Subcutaneous adipose tissue (tissue), 4 donors: ENCODE data around the gene CFL1. TPM values are rescaled to one million over a fixed set of nuclear protein-coding genes. Genes with fewer than 3 reads are reported as not detected.

Experiments used
- CTCF ChIP-seq: fragments of 450-650 bp; IDR thresholded peaks from one replicate; pipeline ENCODE4 v1.5.1; 2016; ENCODE audit warnings: low read depth, mild to moderate bottlenecking, control low read depth, antibody characterized with exemption, moderate library complexity
- total RNA-seq, 4 donors: library from RNA; depleted of rRNA; stranded (reverse); fragments of >200 nt; gene quantifications; one replicate each; pipeline ENCODE4 v1.1.0, GENCODE V29; 2016

Gene CFL1
- total RNA-seq, 4 donors from 2014 or later: 375 to 550 (median 447) TPM

DNA sequence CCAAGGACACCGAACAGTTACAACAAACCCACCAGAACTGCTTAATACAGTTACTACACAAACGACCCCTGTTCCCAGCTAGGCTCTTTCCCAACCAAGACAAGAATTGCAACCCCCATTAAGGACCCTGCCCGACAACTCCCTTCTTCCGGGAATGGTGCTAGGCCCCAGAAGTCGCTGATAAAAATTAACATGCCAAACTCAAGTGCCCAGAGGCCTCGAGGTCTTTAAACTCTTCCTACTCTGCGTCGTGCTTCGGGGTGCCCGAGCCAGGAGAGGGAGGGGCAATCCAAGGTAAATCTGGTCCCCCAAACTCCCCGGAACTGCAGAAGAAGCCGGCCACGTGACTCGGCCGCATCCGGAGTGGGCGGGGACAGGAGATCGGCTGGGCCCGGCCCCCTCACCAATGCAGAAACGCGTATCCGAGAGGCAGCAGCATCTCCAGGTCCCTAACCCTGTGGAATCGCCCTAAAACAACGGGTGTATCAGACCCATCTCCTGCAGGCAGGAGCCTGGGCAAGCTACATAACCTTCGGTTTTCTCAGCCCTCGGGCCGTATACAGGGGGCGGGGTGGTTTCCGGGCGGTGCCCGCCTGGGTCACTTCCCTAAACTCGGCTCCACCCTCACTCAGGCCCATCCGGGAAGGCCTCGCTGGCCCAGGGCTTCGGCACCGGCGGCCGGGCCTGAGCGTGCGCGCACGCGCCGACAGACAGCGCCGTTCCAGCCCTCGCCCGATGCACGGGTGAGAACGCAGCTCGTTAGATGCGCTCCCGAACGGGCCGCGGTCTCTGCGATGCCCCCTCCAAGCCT is 1.1 kb downstream of the CFL1 start:
- no peak for TF ChIP-seq CTCF

DNA sequence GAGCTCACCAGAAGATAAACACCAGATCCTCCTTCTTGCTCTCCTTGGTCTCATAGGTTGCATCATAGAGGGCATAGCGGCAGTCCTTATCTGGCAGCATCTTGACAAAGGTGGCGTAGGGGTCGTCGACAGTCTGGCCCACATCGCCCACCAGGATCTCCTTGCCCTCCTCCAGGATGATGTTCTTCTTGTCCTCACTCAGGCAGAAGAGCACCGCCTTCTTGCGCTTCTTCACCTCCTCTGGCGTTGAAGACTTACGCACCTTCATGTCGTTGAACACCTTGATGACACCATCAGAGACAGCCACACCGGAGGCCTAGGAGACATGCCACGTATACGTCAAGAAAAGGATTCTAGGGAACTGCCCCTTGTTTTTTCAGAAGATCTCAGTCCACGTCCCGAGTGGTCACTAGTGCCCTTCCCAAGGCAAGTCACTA is 2.0 kb downstream of the CFL1 start:
- TF ChIP-seq CTCF: no peak

- no peak for TF ChIP-seq CTCF
These were observed 2.8 kb downstream of the CFL1 start for GRCh38 chr11:65854852-65855837.

DNA sequence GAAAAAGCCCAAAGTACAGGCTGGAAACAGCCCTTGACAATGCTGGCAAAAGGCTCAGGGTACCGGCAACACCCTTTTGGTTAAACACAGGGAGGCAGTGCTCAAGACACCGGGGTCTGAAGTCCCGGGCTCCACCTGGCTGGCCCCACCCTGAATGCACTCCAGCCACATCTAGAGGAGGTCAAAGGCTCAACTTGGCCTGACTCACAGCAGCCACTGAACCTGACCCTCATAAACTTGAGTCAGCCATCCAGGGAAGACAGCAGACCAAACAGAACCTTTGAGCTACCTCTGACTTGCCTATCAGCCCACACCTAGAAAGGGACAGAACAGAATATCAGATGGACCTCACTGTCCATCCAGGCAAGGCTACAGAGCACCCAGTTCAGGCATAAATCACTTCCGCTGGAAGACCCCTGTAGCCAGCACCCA is 3.8 kb downstream of the CFL1 start:
- no peak for TF ChIP-seq CTCF

DNA sequence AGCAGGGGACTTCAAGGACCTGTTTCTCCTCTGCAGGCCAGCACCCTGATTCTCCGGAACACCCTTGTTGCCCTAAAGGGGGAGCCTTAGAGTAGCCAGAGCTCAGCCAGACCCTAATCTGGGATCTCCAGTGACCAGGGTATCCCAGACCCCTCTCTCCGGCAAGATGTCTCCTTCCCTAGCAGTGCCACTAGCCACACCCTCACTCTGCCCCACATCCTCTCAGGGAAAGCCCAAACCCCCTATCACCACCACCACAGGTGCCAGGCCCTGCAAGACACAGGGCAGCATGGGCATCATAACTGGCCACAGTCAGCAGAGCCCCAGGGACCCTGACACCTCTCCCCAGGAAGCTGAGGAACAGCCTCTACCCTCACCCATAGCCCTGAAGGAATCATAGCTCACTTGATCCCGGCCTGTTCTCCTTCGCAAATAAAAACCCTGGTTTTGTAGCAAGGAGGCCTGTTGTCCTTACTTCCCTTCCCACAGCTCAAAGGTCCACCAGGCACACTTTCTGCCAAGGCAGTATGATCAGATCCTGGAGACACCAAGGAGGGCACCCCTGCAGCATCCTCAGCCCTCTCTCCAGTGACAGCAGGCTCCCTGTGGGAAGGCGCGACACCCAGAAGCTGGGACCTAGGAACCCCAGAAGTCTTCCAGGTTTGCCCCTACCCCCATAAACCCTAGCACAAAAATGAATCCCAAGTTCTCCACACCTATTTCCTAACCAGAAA is 4.6 kb downstream of the CFL1 start:
- TF ChIP-seq CTCF: no peak

GRCh38 chr11:65852508-65853245 is 5.3 kb downstream of the CFL1 start:
- TF ChIP-seq CTCF: no peak
